ENCODE results near the gene METTL22.

GRCh38 chr16:8622315-8622656 is 788 bp downstream of the METTL22 start:
- no peak for TF ChIP-seq CTCF (IDR thresholded peaks at IDR 0.05)
- no peak for TF ChIP-seq POLR2A (IDR thresholded peaks at IDR 0.05)

Measured in adrenal gland (tissue), 5 donors.